ENCODE measurements around the gene DPT.

The DPT gene

GRCh38 chr1:168735974-168736373 lies 7.0 kb upstream of the DPT start:
- no peak for DNase-seq (ENCODE audit: low spot score)

- no peak for DNase-seq (ENCODE audit: low spot score)
These were observed 5.9 kb upstream of the DPT start for GRCh38 chr1:168734946-168735345.

GRCh38 chr1:168734271-168734670 lies 5.3 kb upstream of the DPT start:
- no peak for DNase-seq (ENCODE audit: low spot score)

- no peak for DNase-seq (ENCODE audit: low spot score)
These were observed 4.2 kb upstream of the DPT start for GRCh38 chr1:168733241-168733640.

- DNase-seq (ENCODE audit: low spot score): no peak
These were observed 3.7 kb upstream of the DPT start for GRCh38 chr1:168732736-168733135.

- DNase-seq (ENCODE audit: low spot score): no peak
These were observed 2.4 kb upstream of the DPT start for GRCh38 chr1:168731244-168731953.

- DNase-seq (ENCODE audit: low spot score): no peak
These were observed 398 bp upstream of the DPT start for GRCh38 chr1:168729405-168729802.

GRCh38 chr1:168726719-168727118 lies 2.3 kb downstream of the DPT start:
- DNase-seq (ENCODE audit: low spot score): no peak

GRCh38 chr1:168726281-168726680 lies 2.7 kb downstream of the DPT start:
- no peak for DNase-seq (ENCODE audit: low spot score)

GRCh38 chr1:168725831-168726230 lies 3.2 kb downstream of the DPT start:
- no peak for DNase-seq (ENCODE audit: low spot score)

GRCh38 chr1:168725060-168725459 lies 3.9 kb downstream of the DPT start:
- no peak for DNase-seq (ENCODE audit: low spot score)

- no peak for DNase-seq (ENCODE audit: low spot score)
These were observed 6.0 kb downstream of the DPT start for GRCh38 chr1:168723000-168723399.

GRCh38 chr1:168720839-168721238 lies 8.2 kb downstream of the DPT start:
- DNase-seq (ENCODE audit: low spot score): no peak

- no peak for DNase-seq (ENCODE audit: low spot score)
These were observed 9.5 kb downstream of the DPT start for GRCh38 chr1:168719306-168720111.

- no peak for DNase-seq (ENCODE audit: low spot score)
These were observed 10.8 kb downstream of the DPT start for GRCh38 chr1:168717906-168718891.

- DNase-seq (ENCODE audit: low spot score): no peak
These were observed 15.0 kb downstream of the DPT start for GRCh38 chr1:168714012-168714411.

GRCh38 chr1:168709405-168710363 lies 19.3 kb downstream of the DPT start:
- no peak for DNase-seq (ENCODE audit: low spot score)

GRCh38 chr1:168708698-168709404 lies 20.2 kb downstream of the DPT start:
- no peak for DNase-seq (ENCODE audit: low spot score)

- no peak for DNase-seq (ENCODE audit: low spot score)
These were observed 22.5 kb downstream of the DPT start for GRCh38 chr1:168706391-168706992.
